HepG2 (cell line): ENCODE data around the gene BTG3. TPM values are rescaled to one million over a fixed set of nuclear protein-coding genes. Genes with fewer than 3 reads are reported as not detected.

ENCODE experiments used
- ATF4 ChIP-seq, 2 experiments: fragments of 450-650 bp in 1 of 2; sonication (generic) in 1 of 2; formaldehyde crosslinking; IDR thresholded peaks; 2 replicates each; pipeline versions ENCODE4 v1.5.0 to v1.8.0; 2020 to 2022; ENCODE audit warnings: mild to moderate bottlenecking in 1 of 2, missing genetic modification reagents in 1 of 2
- DZIP1 ChIP-seq: sonication (generic); formaldehyde crosslinking; IDR thresholded peaks from 2 replicates; pipeline ENCODE4 v1.5.0; 2020; ENCODE audit warnings: mild to moderate bottlenecking, missing genetic modification reagents
- ELF4 ChIP-seq: sonication (generic); formaldehyde crosslinking; IDR thresholded peaks from 2 replicates; pipeline ENCODE4 v1.5.0; 2020; ENCODE audit warnings: missing genetic modification reagents, mild to moderate bottlenecking, moderate library complexity, borderline replicate concordance
- JUNB ChIP-seq: sonication (generic); formaldehyde crosslinking; IDR thresholded peaks from 2 replicates; pipeline ENCODE4 v1.8.0; 2022; ENCODE audit warnings: missing genetic modification reagents, mild to moderate bottlenecking, borderline replicate concordance
- MTF1 ChIP-seq: sonication (generic); formaldehyde crosslinking; IDR thresholded peaks from 2 replicates; pipeline ENCODE4 v1.5.0; 2020; ENCODE audit warnings: missing genetic modification reagents
- MZF1 ChIP-seq: sonication (generic); formaldehyde crosslinking; IDR thresholded peaks from 2 replicates; pipeline ENCODE4 v1.8.1; 2023; ENCODE audit warnings: mild to moderate bottlenecking, missing genetic modification reagents, borderline replicate concordance
- NFIC ChIP-seq: IDR thresholded peaks from 2 replicates; pipeline ENCODE4 v1.6.1; 2012; ENCODE audit warnings: mild to moderate bottlenecking, low read length, inconsistent platforms
- RFX5 ChIP-seq: IDR thresholded peaks from 2 replicates; pipeline ENCODE4 v1.6.1; 2011; ENCODE audit warnings: low read depth, low read length, improper control_type of control experiment
- SRF ChIP-seq: IDR thresholded peaks from 2 replicates; pipeline ENCODE4 v1.6.1; 2011; ENCODE audit warnings: mild to moderate bottlenecking, low read depth, low read length, moderate library complexity
- ZNF326 ChIP-seq: sonication (generic); formaldehyde crosslinking; IDR thresholded peaks from 2 replicates; pipeline ENCODE4 v1.4.0; 2020; ENCODE audit warnings: missing genetic modification reagents, borderline replicate concordance
- ZNF430 ChIP-seq: sonication (generic); formaldehyde crosslinking; IDR thresholded peaks from 2 replicates; pipeline ENCODE4 v1.9.0; 2021; ENCODE audit warnings: mild to moderate bottlenecking, missing genetic modification reagents
- ZNF570 ChIP-seq: sonication (generic); formaldehyde crosslinking; IDR thresholded peaks from 2 replicates; pipeline ENCODE4 v1.4.0; 2020; ENCODE audit warnings: mild to moderate bottlenecking, missing genetic modification reagents, borderline replicate concordance
- ZNF678 ChIP-seq: sonication (generic); formaldehyde crosslinking; IDR thresholded peaks from 2 replicates; pipeline ENCODE4 v1.4.0; 2020; ENCODE audit warnings: mild to moderate bottlenecking, missing genetic modification reagents
- ZNF816 ChIP-seq: sonication (generic); formaldehyde crosslinking; IDR thresholded peaks from 2 replicates; pipeline ENCODE4 v1.8.0; 2022; ENCODE audit warnings: missing genetic modification reagents, mild to moderate bottlenecking, borderline replicate concordance
- ZNF839 ChIP-seq: sonication (generic); formaldehyde crosslinking; IDR thresholded peaks from 2 replicates; pipeline ENCODE4 v1.4.0; 2020; ENCODE audit warnings: missing genetic modification reagents, mild to moderate bottlenecking, borderline replicate concordance
- ZNF891 ChIP-seq: sonication (generic); formaldehyde crosslinking; IDR thresholded peaks from 2 replicates; pipeline ENCODE4 v1.5.0; 2020; ENCODE audit warnings: mild to moderate bottlenecking, missing genetic modification reagents
- polyA plus RNA-seq, 8 experiments: library from polyadenylated mRNA; depleted of rRNA in 3 of 8; stranded (reverse) in 7 of 8; unstranded in 1 of 8; fragments of >200 nt; fragmentation: Illumina TruSeq in 4 of 8; extraction: Trizol in 4 of 8; gene quantifications; 2 replicates each; pipeline versions ENCODE4 v1.2.1 to v1.2.3, GENCODE V29; 2011 to 2016; ENCODE audit warnings: low read depth in 4 of 8, missing spikeins in 1 of 8, mixed read lengths in 1 of 8; ENCODE audit not compliant: insufficient read depth in 1 of 8
- total RNA-seq, 5 experiments: library from RNA; depleted of rRNA; stranded (reverse); fragments of >200 nt; fragmentation: Illumina TruSeq; extraction: Trizol; gene quantifications; 2 replicates each; pipeline ENCODE4 v1.2.3, GENCODE V29; 2016; ENCODE audit warnings: low read depth in 1 of 5
- TF ChIP-seq, protein P1 (sequence below): sonication (generic); formaldehyde crosslinking; IDR thresholded peaks from 2 replicates; pipeline ENCODE4 v1.8.1; 2023; ENCODE audit warnings: mild to moderate bottlenecking, missing genetic modification reagents
- TF ChIP-seq, protein P2 (sequence below): sonication (generic); formaldehyde crosslinking; IDR thresholded peaks from 2 replicates; pipeline ENCODE4 v1.4.0; 2020; ENCODE audit warnings: missing genetic modification reagents, borderline replicate concordance
- TF ChIP-seq, protein P3 (sequence below): sonication (generic); formaldehyde crosslinking; IDR thresholded peaks from 2 replicates; pipeline ENCODE4 v1.5.0; 2020; ENCODE audit warnings: missing genetic modification reagents

The BTG3 gene
- total and polyA plus RNA-seq, 2 of the 13 experiments (the other 11 are each of a cell fraction or from before 2014, with no cell fraction given) = 13.9 to 27.4 TPM

DNA sequence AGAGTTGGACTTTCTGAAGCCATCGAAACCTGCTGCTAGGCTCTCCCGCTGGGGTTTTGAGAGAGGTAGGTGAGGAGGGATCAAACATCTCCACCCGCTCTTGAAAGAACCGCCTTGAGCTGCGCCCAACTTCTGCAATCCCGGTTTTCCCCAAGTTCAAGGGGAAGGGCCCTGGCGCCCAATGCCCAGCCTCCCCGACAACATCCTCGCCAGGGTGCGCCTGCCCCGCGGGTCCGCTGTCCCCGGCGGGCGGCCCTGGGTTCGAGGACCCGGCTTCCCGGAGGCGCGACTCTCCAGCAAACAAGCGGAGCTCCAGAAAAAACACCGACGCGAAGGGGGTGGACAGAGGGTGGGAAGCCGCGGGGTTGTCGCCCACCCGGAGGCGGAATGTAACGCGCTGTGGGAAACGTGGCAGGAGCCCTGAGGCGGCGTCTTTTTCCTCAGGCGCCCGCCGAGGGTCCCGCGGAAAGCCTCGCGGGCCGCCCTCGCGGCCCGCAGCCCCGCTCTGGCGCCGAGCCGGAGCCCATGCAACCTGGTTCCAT is 607 bp downstream of the BTG3 start (continued):
- TF ChIP-seq, protein P1, sequence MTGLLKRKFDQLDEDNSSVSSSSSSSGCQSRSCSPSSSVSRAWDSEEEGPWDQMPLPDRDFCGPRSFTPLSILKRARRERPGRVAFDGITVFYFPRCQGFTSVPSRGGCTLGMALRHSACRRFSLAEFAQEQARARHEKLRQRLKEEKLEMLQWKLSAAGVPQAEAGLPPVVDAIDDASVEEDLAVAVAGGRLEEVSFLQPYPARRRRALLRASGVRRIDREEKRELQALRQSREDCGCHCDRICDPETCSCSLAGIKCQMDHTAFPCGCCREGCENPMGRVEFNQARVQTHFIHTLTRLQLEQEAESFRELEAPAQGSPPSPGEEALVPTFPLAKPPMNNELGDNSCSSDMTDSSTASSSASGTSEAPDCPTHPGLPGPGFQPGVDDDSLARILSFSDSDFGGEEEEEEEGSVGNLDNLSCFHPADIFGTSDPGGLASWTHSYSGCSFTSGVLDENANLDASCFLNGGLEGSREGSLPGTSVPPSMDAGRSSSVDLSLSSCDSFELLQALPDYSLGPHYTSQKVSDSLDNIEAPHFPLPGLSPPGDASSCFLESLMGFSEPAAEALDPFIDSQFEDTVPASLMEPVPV (CRISPR knock-in tag) = no peak
- TF ChIP-seq ZNF678 (CRISPR knock-in tag) (no peak), ZNF570 (CRISPR knock-in tag) (no peak), ELF4 (CRISPR knock-in tag) (no peak), MZF1 (CRISPR knock-in tag) (no peak), ZNF891 (CRISPR knock-in tag) (0 out of 2 replicates have a peak, but pooled peaks have one; percentile 46), ZNF430 (CRISPR knock-in tag) (0 out of 2 replicates have a peak, but pooled peaks have one; percentile 10), JUNB (CRISPR knock-in tag) (no peak), DZIP1 (CRISPR knock-in tag) (no peak), ATF4 (CRISPR knock-in tag; IDR thresholded peaks at IDR 0.05) (peak in 1 of 2 experiments; percentile 46; a peak in 1 of 4 replicates), ZNF839 (CRISPR knock-in tag) (no peak), ZNF326 (CRISPR knock-in tag) (no peak), RFX5 (no peak), NFIC (no peak), SRF (no peak), ZNF816 (no peak), MTF1 (CRISPR knock-in tag) (no peak)
- TF ChIP-seq, protein P2, sequence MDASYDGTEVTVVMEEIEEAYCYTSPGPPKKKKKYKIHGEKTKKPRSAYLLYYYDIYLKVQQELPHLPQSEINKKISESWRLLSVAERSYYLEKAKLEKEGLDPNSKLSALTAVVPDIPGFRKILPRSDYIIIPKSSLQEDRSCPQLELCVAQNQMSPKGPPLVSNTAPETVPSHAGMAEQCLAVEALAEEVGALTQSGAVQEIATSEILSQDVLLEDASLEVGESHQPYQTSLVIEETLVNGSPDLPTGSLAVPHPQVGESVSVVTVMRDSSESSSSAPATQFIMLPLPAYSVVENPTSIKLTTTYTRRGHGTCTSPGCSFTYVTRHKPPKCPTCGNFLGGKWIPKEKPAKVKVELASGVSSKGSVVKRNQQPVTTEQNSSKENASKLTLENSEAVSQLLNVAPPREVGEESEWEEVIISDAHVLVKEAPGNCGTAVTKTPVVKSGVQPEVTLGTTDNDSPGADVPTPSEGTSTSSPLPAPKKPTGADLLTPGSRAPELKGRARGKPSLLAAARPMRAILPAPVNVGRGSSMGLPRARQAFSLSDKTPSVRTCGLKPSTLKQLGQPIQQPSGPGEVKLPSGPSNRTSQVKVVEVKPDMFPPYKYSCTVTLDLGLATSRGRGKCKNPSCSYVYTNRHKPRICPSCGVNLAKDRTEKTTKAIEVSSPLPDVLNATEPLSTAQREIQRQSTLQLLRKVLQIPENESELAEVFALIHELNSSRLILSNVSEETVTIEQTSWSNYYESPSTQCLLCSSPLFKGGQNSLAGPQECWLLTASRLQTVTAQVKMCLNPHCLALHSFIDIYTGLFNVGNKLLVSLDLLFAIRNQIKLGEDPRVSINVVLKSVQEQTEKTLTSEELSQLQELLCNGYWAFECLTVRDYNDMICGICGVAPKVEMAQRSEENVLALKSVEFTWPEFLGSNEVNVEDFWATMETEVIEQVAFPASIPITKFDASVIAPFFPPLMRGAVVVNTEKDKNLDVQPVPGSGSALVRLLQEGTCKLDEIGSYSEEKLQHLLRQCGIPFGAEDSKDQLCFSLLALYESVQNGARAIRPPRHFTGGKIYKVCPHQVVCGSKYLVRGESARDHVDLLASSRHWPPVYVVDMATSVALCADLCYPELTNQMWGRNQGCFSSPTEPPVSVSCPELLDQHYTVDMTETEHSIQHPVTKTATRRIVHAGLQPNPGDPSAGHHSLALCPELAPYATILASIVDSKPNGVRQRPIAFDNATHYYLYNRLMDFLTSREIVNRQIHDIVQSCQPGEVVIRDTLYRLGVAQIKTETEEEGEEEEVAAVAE = no peak
- TF ChIP-seq, protein P3, sequence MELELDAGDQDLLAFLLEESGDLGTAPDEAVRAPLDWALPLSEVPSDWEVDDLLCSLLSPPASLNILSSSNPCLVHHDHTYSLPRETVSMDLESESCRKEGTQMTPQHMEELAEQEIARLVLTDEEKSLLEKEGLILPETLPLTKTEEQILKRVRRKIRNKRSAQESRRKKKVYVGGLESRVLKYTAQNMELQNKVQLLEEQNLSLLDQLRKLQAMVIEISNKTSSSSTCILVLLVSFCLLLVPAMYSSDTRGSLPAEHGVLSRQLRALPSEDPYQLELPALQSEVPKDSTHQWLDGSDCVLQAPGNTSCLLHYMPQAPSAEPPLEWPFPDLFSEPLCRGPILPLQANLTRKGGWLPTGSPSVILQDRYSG (CRISPR knock-in tag) = no peak
